ENCODE data around the gene NFYC. TPM values are rescaled to one million over a fixed set of nuclear protein-coding genes. Genes with fewer than 3 reads are reported as not detected.

NFYC gene
- total and polyA plus RNA-seq, 2 experiments from 2014 or later: 23.7 to 28.3 TPM

DNA sequence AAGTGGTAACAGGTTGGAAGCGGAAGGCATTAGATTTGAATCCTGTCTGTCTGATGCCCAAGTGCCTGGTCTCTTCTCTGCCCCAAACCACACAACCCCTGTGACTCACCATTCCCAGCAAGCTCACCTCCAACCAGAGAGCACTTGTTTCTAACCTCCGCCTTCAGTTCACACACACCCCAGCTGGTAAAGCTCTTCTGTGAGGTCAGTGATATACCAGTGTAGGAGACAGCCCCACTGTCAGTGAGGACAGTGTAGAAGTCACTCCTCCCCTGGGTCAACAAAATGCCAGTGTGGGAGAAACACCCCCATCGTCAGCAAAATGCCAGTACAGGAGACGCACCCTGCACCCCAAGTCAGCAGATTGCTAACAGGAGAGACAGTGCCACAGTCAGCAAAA is 28.6 kb upstream of the NFYC start:
- Histone ChIP-seq H3K4me1 (ENCODE audit: insufficient read depth) (no peaks in the 10 kb centered on the region), H3K4me3 (no peak overlapping the region), H3K27ac (no peak overlapping the region), H2AFZ (no peak overlapping the region), H4K20me1 (ENCODE audit: insufficient read depth) (no peaks in the 10 kb centered on the region), H3K36me3 (ENCODE audit: low read depth) (no peaks in the 10 kb centered on the region), H3K79me2 (ENCODE audit: insufficient read depth) (no peaks in the 10 kb centered on the region), H3K9ac (no peak overlapping the region), H3F3A (ENCODE audit: insufficient read depth) (no peaks in the 10 kb centered on the region), H3K27me3 (replicated peaks; ENCODE audit: insufficient read depth) (peaks cover 46% of the 10 kb centered on the region), H3K4me2 (ENCODE audit: unreplicated experiment) (no peak overlapping the region), H3K9me3 (ENCODE audit: low read depth) (no peaks in the 10 kb centered on the region), H3K9me2 (ENCODE audit: insufficient read depth) (no peaks in the 10 kb centered on the region)
- no peak for TF ChIP-seq EZH2phosphoT487 (IDR thresholded peaks at IDR 0.05; ENCODE audit: insufficient read depth, low read depth)
- no peak for TF ChIP-seq EZH2 (IDR thresholded peaks at IDR 0.05; ENCODE audit: insufficient read depth, poor library complexity, severe bottlenecking)
- DNase-seq: peak; percentile 15
- WGBS, 2 experiments (ENCODE audit: low coverage in 1 of 2, low lambda C conversion rate in 2 of 2, missing lambda C conversion rate in 2 of 2): 80 to 88% methylated on average over 4 of the region's 4 CpGs
- in situ Hi-C loops (cut with MboI): no loop called here

DNA sequence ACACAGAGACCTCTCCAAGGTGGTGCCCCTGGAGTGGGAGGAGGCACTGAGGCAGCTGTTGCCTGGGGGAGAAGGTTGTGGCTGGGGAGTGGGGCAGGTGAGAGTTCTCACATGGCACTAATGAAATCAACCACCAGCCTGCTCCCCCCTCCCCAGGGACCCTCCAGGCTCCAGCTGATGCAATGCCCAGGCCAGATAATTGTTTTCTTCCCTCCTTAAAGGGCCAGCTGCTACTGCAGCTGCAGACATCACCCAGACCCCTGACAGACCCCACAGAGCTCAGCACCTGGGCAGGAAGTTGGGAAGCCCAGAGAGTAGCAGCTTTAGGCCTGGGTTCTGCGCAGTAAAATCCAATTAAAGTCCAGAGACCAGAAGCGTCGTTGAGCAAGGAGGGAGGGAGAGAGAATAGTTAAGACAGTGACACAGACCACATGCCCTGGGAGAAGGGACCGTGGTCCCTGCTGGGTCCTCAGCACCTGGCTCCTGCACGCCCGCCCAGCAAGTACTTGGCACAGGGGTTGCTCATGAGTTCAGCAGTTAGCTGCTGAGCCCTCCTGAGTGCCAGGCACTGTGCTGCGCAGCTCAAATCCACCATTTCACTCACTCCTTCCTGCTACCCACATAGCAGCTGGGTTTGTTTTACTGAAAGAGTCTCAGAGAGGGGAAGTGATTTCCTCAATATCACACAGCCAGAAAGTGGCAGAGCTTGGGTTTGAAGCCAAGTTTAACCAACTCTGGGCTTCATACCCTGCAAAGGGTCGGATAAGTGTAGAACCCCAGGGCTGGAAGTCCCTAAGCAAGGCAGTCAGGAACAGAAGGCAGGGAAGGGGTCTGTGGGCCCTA is 28.0 kb upstream of the NFYC start:
- no peaks in the 10 kb centered on the region for H3K79me2 ChIP-seq (ENCODE audit: insufficient read depth)
- H3K4me3 ChIP-seq: no peak overlapping the region
- no peak for DNase-seq
- no peaks in the 10 kb centered on the region for H3K36me3 ChIP-seq (ENCODE audit: low read depth)
- no peak overlapping the region for H2AFZ ChIP-seq
- no peaks in the 10 kb centered on the region for H3K4me1 ChIP-seq (ENCODE audit: insufficient read depth)
- in situ Hi-C loops (cut with MboI): no loop called here
- no peak for TF ChIP-seq EZH2phosphoT487 (IDR thresholded peaks at IDR 0.05; ENCODE audit: insufficient read depth, low read depth)
- no peak for TF ChIP-seq EZH2 (IDR thresholded peaks at IDR 0.05; ENCODE audit: insufficient read depth, poor library complexity, severe bottlenecking)
- H4K20me1 ChIP-seq (ENCODE audit: insufficient read depth): no peaks in the 10 kb centered on the region
- H3K27me3 ChIP-seq (replicated peaks; ENCODE audit: insufficient read depth): peaks cover 39% of the 10 kb centered on the region
- no peaks in the 10 kb centered on the region for H3K9me3 ChIP-seq (ENCODE audit: low read depth)
- no peaks in the 10 kb centered on the region for H3F3A ChIP-seq (ENCODE audit: insufficient read depth)
- no peaks in the 10 kb centered on the region for H3K9me2 ChIP-seq (ENCODE audit: insufficient read depth)
- H3K4me2 ChIP-seq (ENCODE audit: unreplicated experiment): no peak overlapping the region
- H3K27ac ChIP-seq: no peak overlapping the region
- no peak overlapping the region for H3K9ac ChIP-seq
- whole genome bisulfite sequencing, 2 experiments (ENCODE audit: low coverage in 1 of 2, low lambda C conversion rate in 2 of 2, missing lambda C conversion rate in 2 of 2): 29 to 35% methylated on average over 8 of the region's 8 CpGs

DNA sequence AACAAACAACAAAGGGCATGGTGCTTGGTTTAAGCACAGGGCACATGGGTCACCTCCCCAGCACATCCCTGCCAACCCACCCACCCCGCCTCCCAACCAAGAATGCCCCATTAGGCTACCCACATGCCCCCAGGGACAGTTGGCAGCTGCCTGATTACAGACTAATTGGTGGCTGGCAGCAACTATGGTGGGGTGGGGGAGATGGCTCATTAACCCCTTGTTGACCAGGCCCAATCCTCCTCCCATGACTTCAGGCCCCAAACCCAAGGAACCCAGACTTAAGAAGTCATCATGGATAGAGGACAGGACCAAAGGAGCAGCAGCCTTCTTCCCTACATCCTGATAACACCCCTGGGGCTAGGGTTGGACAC is 27.4 kb upstream of the NFYC start:
- H4K20me1 ChIP-seq (ENCODE audit: insufficient read depth): no peaks in the 10 kb centered on the region
- no peak overlapping the region for H3K4me3 ChIP-seq
- no peaks in the 10 kb centered on the region for H3F3A ChIP-seq (ENCODE audit: insufficient read depth)
- no peaks in the 10 kb centered on the region for H3K36me3 ChIP-seq (ENCODE audit: low read depth)
- H2AFZ ChIP-seq: no peak overlapping the region
- H3K79me2 ChIP-seq (ENCODE audit: insufficient read depth): no peaks in the 10 kb centered on the region
- DNase-seq: no peak
- H3K4me1 ChIP-seq (ENCODE audit: insufficient read depth): no peaks in the 10 kb centered on the region
- no peaks in the 10 kb centered on the region for H3K9me2 ChIP-seq (ENCODE audit: insufficient read depth)
- peaks cover 33% of the 10 kb centered on the region for H3K27me3 ChIP-seq (replicated peaks; ENCODE audit: insufficient read depth)
- H3K4me2 ChIP-seq (ENCODE audit: unreplicated experiment): no peak overlapping the region
- in situ Hi-C loops (cut with MboI): no loop called here
- no peak for TF ChIP-seq EZH2 (IDR thresholded peaks at IDR 0.05; ENCODE audit: insufficient read depth, poor library complexity, severe bottlenecking)
- TF ChIP-seq EZH2phosphoT487 (IDR thresholded peaks at IDR 0.05; ENCODE audit: insufficient read depth, low read depth): no peak
- WGBS, 2 experiments (ENCODE audit: low coverage in 1 of 2, low lambda C conversion rate in 2 of 2, missing lambda C conversion rate in 2 of 2): 75 to 83% methylated on average over 1 of the region's 1 CpG
- no peaks in the 10 kb centered on the region for H3K9me3 ChIP-seq (ENCODE audit: low read depth)
- H3K27ac ChIP-seq: no peak overlapping the region
- no peak overlapping the region for H3K9ac ChIP-seq

DNA sequence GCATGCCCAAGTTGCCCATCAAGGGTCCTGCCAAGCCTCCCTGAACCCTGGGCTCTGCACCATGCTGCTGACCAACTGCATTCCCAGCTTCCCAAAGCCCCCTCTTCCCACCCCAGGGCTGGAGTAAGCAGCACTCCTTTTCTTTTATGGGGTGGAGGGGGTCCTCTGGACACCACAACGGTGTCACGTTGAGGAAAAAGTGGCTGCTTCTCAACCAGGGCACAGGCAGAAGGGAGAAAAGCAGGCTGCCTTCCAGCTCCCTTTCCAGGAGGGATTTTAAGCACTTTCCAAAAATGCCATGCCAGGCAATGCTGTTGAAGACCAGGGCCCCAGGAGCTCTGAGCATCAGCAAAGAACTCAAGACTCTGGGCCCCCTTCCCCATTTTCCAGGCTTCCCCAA is 26.7 kb upstream of the NFYC start:
- Histone ChIP-seq H3K4me1 (ENCODE audit: insufficient read depth) (no peaks in the 10 kb centered on the region), H3K36me3 (ENCODE audit: low read depth) (no peaks in the 10 kb centered on the region), H3K4me2 (ENCODE audit: unreplicated experiment) (no peak overlapping the region), H3K9me3 (ENCODE audit: low read depth) (no peaks in the 10 kb centered on the region), H4K20me1 (ENCODE audit: insufficient read depth) (no peaks in the 10 kb centered on the region), H3F3A (ENCODE audit: insufficient read depth) (no peaks in the 10 kb centered on the region), H3K27ac (no peak overlapping the region), H3K4me3 (no peak overlapping the region), H2AFZ (no peak overlapping the region), H3K9me2 (ENCODE audit: insufficient read depth) (no peaks in the 10 kb centered on the region), H3K27me3 (replicated peaks; ENCODE audit: insufficient read depth) (peaks cover 31% of the 10 kb centered on the region), H3K9ac (no peak overlapping the region), H3K79me2 (ENCODE audit: insufficient read depth) (no peaks in the 10 kb centered on the region)
- in situ Hi-C loops (cut with MboI): no loop called here
- WGBS, 2 experiments (ENCODE audit: low coverage in 1 of 2, low lambda C conversion rate in 2 of 2, missing lambda C conversion rate in 2 of 2): 23 to 33% methylated on average over 2 of the region's 2 CpGs
- no peak for DNase-seq
- no peak for TF ChIP-seq EZH2phosphoT487 (IDR thresholded peaks at IDR 0.05; ENCODE audit: insufficient read depth, low read depth)
- no peak for TF ChIP-seq EZH2 (IDR thresholded peaks at IDR 0.05; ENCODE audit: insufficient read depth, poor library complexity, severe bottlenecking)
